NOMO-1 (cell line): ENCODE results near the gene INPP1.
"Not testable (repeated sequence)": the region's sequence is repeated elsewhere in the genome, so short reads cannot be mapped to it uniquely, and the experiment has no call there.

Experiments
- DNase-seq, 2 experiments: peaks; one replicate each; lab custom pipeline; 2025; ENCODE audit not compliant: unreplicated experiment in 2 of 2; lab: John Stamatoyannopoulos, UW

INPP1 gene

DNA sequence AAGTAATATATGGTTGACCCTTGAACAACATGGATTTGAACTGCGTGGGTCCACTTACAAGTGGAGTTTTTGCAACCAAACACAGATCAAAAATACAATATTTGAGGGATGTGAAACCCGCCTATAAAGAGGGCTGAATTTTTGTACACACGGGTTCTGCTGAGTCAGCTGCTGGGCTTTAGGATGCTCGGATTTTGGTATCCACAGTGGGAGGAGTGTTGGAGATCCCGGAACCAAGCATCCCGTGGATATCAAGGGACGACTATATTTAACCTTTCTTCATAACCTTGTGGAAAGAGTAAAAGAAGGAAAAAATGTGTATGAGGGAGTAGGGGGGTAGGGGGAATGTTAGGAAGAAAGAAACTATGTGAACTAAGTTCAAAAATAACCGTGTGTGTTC lies 10.0 kb upstream of the INPP1 start:
- DNase-seq: no peak

GRCh38 chr2:190333928-190334327 lies 9.5 kb upstream of the INPP1 start:
- no peak for DNase-seq

GRCh38 chr2:190334479-190335224 lies 8.7 kb upstream of the INPP1 start:
- DNase-seq: no peak

- DNase-seq: no peak
These were observed 8.2 kb upstream of the INPP1 start for GRCh38 chr2:190335225-190335559.

DNA sequence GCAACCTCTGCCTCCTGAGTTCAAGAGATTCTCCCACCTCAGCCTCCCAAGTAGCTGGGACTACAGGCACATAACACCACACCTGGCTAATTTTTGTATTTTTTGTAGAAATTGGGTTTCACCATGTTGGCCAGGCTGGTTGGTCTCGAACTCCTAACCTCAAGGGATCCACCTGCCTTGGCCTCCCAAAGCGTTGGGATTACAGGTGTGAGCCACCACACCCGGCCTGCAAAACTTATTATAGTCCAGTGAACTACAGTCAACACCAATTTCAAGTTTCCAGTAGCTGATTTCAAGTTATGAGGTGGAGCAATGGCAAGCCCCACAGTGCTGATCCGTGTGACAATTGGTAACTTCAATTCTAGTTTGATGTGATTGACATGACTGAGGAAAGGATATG lies 7.8 kb upstream of the INPP1 start:
- DNase-seq: not testable (repeated sequence)

DNA sequence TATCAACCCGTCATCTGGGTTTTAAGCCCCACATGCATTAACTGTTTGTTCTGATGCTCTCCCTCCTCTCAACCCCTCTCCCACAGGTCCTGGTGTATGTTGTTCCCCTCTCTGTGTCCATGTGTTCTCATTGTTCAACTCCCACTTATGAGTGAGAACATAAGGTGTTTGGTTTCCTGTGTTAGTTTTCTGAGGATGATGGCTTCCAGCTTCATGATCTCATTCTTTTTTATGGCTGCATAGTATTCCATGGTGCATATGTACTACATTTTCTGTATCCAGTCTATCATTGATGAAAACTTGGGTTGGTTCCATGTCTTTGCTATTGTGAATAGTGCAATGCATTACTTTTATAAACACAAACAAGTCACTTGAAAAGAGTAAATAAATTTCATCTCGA lies 7.0 kb upstream of the INPP1 start:
- DNase-seq: no peak

DNA sequence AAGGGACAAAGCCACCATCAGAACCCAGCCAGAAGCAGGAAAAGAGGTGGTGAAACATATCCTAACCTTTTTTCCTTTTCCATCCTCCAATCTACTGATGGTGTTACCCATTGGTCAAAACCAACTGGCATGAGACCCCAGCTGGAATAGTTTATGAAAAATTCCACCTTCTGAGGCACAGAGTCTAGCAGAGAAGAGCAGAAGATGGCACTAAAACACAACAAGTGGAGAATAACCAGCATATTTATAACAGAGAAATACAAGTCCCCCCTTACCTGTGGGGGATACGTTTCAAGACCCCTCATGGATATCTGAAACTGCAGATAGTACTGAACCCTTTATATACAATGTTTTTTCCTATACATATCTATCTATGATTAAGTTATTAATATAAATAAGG lies 4.9 kb upstream of the INPP1 start:
- DNase-seq: no peak

DNA sequence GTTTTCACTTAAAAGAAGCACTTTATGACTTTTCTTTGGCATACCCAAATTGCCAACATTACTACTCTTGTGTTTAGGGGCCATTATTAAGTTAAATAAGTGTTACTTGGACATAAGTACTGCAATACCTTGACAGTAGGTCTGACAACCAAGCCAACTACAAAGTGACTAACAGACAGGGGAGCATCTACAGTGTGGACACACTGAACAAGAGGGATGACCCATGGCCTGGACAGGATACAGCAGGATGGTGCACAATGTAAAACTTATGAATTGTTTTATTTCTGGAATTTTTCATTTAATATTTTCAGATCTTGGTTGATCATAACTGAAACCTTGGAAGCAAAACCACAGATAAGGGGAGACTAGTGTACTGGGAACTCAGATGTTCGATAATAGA lies 4.0 kb upstream of the INPP1 start:
- no peak for DNase-seq

- no peak for DNase-seq
These were observed 3.0 kb upstream of the INPP1 start for GRCh38 chr2:190340369-190340768.

- DNase-seq: no peak
These were observed 778 bp upstream of the INPP1 start for GRCh38 chr2:190342611-190343010.

GRCh38 chr2:190343089-190343535 lies 277 bp upstream of the INPP1 start:
- DNase-seq: peak in 1 of 2 experiments; percentile 58

- peak in 1 of 2 experiments; percentile 40 for DNase-seq
These were observed 963 bp downstream of the INPP1 start for GRCh38 chr2:190344276-190344827.

DNA sequence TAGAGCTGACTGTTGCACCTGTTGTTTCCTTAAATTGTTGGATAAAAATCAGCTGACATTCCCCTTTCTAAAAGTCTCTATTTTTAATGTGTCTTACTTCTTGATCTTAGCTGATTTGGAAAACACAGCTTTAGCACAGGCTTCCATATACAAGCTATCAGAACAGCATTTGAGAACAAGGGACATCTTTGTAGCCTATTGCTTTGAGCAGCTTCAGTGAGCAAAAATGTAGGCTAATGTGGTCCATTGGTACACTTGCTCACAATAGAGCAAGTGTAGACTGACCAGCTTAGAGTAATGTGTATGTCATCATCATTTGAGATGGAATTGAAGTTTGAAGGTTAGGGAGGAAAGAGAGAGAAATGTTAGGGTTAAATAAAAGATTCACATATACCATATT lies 7.0 kb downstream of the INPP1 start:
- no peak for DNase-seq

DNA sequence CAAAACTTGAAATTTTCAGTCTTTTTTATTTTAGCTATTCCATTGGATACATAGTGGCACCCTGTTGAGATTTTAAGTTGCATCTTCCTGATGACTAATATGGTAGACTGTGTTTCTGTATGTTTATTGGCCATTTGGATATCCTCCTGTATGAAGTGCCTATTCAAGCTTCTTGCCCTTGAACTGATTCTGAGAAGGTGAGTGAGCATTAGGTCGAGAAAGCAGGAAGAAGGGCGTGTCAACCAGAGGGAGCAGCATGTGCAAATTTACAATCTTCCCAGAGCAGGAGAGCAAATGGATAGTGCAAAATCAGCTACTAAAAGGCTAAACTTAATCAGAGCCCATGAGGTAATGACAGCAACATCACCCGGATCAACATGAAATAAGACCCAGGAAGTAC lies 8.6 kb downstream of the INPP1 start:
- DNase-seq: no peak

DNA sequence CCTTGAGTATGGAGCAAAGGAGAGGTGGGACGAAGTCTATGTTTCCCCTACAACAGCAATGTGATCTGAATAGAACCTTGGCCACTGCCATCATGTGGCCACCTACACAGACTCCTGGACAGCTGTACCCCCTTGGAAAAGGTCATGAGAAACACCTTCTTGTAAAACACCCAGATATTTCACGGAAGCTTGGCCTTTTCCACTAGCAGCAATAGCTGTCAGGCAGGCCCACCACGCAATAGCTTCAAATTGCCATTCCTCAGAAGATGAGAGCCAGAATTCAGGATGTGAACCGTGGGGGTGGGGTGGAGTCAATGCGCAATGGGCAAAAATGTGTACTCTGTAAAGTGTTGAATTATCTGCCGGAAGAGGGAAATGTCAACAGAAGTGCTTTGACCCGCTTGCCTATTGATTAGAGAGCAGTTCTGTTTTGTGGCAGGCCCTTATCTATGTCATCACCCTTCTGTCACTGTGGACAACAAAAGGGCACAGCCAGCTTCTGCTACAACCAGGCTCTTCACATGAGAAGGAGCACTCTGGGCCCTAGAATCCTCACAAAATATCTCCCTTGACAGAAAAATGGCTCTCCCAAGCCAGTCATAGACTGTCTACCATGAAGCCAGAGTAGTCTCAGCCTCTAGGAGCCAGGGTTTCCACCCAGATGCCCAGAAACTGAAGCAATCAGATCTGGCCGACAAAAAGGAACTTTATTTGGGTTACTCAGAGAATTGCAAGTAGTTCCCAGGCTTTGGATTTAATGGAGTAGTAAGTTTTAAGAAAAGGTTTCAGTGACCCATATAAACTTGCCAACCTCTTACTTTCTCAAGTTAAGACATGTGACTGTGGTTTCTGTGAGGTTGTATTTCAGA lies 9.5 kb downstream of the INPP1 start:
- no peak for DNase-seq

DNA sequence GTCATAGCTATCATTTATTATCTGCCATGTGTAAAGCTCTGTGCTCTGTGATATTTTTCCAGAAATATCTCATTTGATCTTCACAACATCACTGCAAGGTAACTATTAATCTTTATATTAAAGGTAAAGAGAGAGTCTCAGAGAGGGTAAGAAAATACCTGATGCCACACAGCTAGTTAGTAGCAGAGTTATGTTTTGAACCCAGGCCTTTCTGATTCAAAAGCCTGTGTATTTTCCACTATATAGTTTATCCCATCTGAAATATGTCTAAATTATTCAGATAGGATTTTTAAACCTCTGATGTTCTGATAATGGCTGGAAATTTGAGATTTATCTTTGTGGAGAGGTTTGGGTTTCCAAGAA lies 10.1 kb downstream of the INPP1 start:
- no peak for DNase-seq

DNA sequence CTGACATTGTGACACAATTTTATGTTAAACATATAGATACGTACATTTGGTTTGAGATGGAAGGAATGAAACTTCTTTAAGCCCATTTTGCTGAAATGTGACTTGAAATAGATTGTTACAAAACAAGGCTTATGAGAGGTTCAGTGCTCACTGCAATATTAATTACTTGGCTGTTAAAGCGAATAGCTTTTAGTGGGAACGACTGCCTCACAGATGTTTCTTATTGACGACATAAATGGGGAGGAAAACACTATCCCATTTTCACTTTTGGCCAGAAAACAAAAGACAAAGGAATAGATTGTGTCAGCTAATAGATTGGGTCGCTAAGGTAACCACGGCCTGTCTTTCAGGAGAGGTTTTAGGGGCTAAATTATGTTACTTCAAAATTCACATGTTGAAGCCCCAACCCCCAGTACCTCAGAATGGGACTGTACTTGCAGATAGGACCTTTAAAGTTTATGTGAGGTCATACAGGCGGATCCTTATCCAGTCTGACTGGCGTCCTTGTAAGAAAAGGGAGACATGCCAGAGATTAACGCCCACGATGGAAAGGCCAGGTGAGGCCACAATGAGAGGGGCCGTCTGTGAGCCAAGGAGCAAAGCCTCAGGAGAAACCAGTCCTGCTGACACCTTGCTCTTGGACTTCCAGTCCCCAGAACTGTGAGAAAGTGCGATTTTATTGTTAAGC lies 10.8 kb downstream of the INPP1 start:
- DNase-seq: no peak

DNA sequence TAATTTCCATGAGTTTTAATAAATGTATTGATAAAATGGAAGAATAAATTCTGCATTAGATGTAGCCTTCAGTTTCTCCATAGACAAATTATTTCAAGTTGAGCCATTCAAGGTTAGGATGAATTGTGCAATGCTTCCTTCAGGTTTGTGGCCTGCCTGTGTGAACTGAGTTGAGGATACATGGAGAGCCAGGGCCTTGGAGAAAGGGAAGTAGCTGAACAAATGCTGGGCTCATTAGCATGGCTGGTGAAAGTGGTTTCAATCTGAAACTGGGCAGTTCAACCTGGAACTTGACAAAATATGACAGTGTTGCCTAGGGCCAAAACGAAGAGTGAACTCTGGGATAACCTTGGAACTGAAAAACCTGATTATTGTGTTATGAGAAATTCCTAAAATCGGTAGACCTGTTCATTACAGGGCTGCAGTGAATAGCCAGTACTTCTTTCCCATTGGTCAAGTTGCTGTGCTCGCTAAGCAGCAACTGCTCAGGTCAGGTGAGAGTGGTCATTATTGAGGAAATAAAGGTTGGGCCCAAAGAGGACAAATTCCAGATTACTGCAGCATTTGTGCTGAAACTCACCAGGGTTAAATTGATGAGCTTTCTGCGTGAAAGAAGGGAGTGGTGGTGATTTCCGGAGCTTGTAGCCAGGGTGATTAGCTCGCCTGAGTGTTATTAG lies 12.7 kb downstream of the INPP1 start:
- peak; percentile 42 to 72 for DNase-seq

DNA sequence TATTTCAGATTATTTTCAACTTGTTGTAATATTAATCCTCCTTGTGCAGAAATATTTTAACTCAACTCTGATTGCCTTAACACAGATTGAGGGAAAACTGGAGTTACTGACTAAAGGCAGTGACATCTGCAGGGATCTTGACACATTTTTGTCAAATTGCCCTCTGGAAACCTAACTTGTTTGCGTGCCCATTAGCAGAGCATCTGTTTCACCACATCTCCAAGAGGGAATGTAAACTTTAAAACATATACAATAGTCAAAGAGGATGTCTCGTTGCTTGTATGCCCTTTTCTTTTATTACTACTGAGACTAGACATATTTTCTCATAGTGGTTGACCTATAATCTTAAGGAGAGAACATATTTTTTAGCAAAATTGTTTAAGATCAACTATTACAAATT lies 14.2 kb downstream of the INPP1 start:
- DNase-seq: no peak

DNA sequence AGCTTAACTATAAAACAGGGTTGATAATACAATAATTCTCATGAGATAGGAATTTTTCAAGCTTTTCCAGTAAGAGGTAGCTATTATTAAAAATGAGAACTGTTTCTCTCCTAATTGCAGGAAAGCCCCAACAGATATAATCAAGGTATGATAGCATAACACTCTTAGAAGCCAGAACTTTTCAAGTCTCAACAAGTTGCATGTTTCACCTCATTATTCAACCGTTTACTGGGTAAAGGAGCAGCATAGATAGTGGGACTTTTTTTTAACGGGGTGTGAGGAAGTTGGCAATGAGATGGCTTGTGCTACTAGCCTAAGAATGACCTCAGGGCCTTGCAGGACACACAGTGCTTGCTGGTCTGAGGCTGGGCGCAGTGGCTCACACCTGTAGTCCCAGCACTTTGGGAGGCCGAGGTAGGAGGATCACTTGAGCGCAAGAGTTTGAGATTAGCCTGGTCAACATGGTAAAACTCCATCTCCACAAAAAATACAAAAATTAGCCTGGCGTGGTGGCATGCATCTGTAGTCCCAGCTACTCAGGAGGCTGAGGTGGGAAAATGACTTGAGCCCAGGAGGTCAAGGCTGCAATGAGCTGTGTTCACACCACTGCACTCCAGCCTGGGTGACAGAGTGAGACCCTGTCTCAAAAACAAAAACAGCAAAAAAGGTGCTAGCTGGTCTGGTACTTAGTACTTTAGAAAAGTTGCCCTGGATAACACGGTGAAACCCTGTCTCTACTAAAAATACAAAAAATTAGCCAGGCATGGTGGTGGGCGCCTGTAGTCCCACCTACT lies 15.5 kb downstream of the INPP1 start:
- not testable (repeated sequence) for DNase-seq
